ENCODE results near the gene GFOD2. TPM values are rescaled to one million over a fixed set of nuclear protein-coding genes. Genes with fewer than 3 reads are reported as not detected.

The GFOD2 gene
- total and polyA plus RNA-seq, 2 donors (not counting 3 experiments of a cell fraction or from before 2014, with no cell fraction given) = 38.1 to 47.5 TPM

DNA sequence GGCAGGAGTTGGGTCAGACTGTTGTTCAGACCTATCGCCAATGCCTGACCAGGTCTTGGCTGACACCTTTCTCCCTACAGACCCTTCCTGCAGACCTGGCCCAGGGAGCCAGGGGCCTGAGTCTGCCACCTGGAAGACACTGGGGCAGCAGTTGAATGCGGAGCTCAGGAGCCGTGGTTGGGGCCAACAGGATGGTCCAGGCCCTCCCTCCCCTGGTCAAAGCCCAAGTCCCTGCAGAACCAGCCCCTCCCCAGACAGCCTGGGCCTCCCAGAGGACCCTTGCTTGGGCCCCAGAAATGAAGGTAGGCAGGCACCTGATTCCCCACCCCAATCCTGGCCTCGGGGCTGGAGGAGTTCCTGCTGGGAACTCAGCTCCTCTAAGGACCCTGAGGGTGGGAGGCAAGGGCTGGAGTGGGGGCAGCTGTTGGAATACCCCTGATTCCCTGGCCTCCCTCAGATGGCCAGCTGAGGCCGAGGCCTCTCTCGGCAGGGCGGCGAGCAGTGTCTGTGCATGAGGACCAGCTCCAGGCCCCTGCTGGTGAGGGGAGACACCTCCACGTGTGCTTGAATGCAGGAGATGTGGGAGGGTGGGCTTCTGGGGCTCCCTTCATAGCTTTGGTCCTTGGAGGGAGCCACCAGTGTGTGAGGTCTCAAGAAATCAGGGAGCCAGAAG lies 62.6 kb downstream of the GFOD2 start:
- H3K4me1 ChIP-seq (ENCODE audit: control insufficient read depth, extremely low read depth, insufficient read depth, low read length) = peaks cover 14% of the 10 kb centered on the region
- CTCF ChIA-PET = interaction anchor here (0.9 to 2.1 kb wide), 2 partner anchors 11 to 109 kb away, joined by 3 to 5 read pairs; partner anchors contain the start of gene CARMIL2
- TF ChIP-seq, protein P1, sequence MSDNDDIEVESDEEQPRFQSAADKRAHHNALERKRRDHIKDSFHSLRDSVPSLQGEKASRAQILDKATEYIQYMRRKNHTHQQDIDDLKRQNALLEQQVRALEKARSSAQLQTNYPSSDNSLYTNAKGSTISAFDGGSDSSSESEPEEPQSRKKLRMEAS (IDR thresholded peaks at IDR 0.05; ENCODE audit: insufficient read depth, insufficient read length) = no peak
- TF ChIP-seq MYC (IDR thresholded peaks at IDR 0.05; ENCODE audit: low read depth, low read length) (no peak), POLR2AphosphoS5 (IDR thresholded peaks at IDR 0.05; ENCODE audit: insufficient read depth, low read depth, low read length) (no peak), GATA2 (IDR thresholded peaks at IDR 0.05; ENCODE audit: insufficient read depth, insufficient read length, low read depth, low read length) (no peak), FOS (IDR thresholded peaks at IDR 0.05; ENCODE audit: borderline replicate concordance, insufficient read depth, low read length) (no peak), JUN (IDR thresholded peaks at IDR 0.05; ENCODE audit: borderline replicate concordance, insufficient read depth, insufficient read length, low read depth) (no peak), POLR2A (IDR thresholded peaks at IDR 0.05; ENCODE audit: low read depth, low read length) (no peak), EZH2 (IDR thresholded peaks at IDR 0.05; ENCODE audit: borderline replicate concordance, low read depth, low read length, severe bottlenecking) (no peak)
- TF ChIP-seq, protein P2, sequence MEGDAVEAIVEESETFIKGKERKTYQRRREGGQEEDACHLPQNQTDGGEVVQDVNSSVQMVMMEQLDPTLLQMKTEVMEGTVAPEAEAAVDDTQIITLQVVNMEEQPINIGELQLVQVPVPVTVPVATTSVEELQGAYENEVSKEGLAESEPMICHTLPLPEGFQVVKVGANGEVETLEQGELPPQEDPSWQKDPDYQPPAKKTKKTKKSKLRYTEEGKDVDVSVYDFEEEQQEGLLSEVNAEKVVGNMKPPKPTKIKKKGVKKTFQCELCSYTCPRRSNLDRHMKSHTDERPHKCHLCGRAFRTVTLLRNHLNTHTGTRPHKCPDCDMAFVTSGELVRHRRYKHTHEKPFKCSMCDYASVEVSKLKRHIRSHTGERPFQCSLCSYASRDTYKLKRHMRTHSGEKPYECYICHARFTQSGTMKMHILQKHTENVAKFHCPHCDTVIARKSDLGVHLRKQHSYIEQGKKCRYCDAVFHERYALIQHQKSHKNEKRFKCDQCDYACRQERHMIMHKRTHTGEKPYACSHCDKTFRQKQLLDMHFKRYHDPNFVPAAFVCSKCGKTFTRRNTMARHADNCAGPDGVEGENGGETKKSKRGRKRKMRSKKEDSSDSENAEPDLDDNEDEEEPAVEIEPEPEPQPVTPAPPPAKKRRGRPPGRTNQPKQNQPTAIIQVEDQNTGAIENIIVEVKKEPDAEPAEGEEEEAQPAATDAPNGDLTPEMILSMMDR (IDR thresholded peaks at IDR 0.05; ENCODE audit: extremely low read depth in 1 of 2, insufficient read depth in 1 of 2, low read depth in 1 of 2, low read length in 2 of 2) = no peak
- no peaks in the 10 kb centered on the region for H3K9me3 ChIP-seq (replicated peaks; ENCODE audit: control insufficient read depth, insufficient read depth, low read length)
- no peak for FAIRE-seq
- H2AFZ ChIP-seq (ENCODE audit: low read depth, low read length) = no peak overlapping the region
- dilution Hi-C loops (cut with MboI; ENCODE audit: extremely low pct_ligation_motif_present, low sequenced_read_pairs) = no loop called here
- POLR2A ChIA-PET = no interaction called here
- intact Hi-C loops (cut with micrococcal nuclease) = no loop called here
- DNase-seq (ENCODE audit: low read depth, low spot score) = no peak
- peaks cover 11 to 14% of the 10 kb centered on the region in 2 experiments for H3K27me3 ChIP-seq (ENCODE audit: control insufficient read depth in 2 of 2, insufficient read depth in 2 of 2, low read length in 2 of 2)
- H3K9ac ChIP-seq (replicated peaks; ENCODE audit: extremely low read depth, insufficient read depth, low read length) = no peak overlapping the region
- H3K36me3 ChIP-seq (ENCODE audit: control insufficient read depth in 2 of 2, extremely low read depth in 1 of 2, insufficient read depth in 2 of 2, low read length in 2 of 2) = no peaks in the 10 kb centered on the region
- no peaks in the 10 kb centered on the region for H4K20me1 ChIP-seq (replicated peaks; ENCODE audit: control insufficient read depth, extremely low read depth, insufficient read depth, low read length)
- no peak overlapping the region for H3K4me2 ChIP-seq (ENCODE audit: insufficient read depth, low read length)
- no peak overlapping the region for H3K27ac ChIP-seq (ENCODE audit: insufficient read depth, low read depth, low read length)
- H3K79me2 ChIP-seq (ENCODE audit: control insufficient read depth, insufficient read depth, low read length) = no peaks in the 10 kb centered on the region
- H3K4me3 ChIP-seq (replicated peaks in 1 of 3; ENCODE audit: insufficient read depth in 1 of 3, low read depth in 1 of 3, low read length in 3 of 3) = no peak overlapping the region
- no TSS peak for BruUV-seq (replicated peaks)
- no peaks in the 10 kb centered on the region for H3K9me1 ChIP-seq (replicated peaks; ENCODE audit: control insufficient read depth, extremely low read depth, insufficient read depth, low read length)
